CD14-positive monocyte (primary cell): ENCODE results near the gene OR6C74. TPM values are rescaled to one million over a fixed set of nuclear protein-coding genes. Genes with fewer than 3 reads are reported as not detected.

Experiments
- DNase-seq, 3 donors: peaks; one replicate each; pipeline ENCODE4 v3.0.0-alpha.2; 2011 to 2022
- H2AFZ ChIP-seq: 2 replicates; pipeline ENCODE4 v1.6.0; 2012; ENCODE audit warnings: mild to moderate bottlenecking, low read depth, low read length, inconsistent platforms; ENCODE audit not compliant: insufficient read depth, poor library complexity, severe bottlenecking
- H3K27ac ChIP-seq, 2 donors: 1 replicate in 1 of 2; 2 replicates in 1 of 2; pipeline ENCODE4 v1.5.1; 2012 to 2013; ENCODE audit warnings: low read length in 2 of 2, control low read depth in 1 of 2, inconsistent platforms in 1 of 2, low read depth in 1 of 2, mild to moderate bottlenecking in 1 of 2
- H3K27me3 ChIP-seq, 2 donors: one replicate each; pipeline versions ENCODE4 v1.6.0 to v1.6.1; 2011 to 2013; ENCODE audit warnings: low read length in 2 of 2; ENCODE audit not compliant: control insufficient read depth in 2 of 2, insufficient read depth in 2 of 2
- H3K36me3 ChIP-seq, 2 donors: replicated peaks in 1 of 2; 1 replicate in 1 of 2; 2 replicates in 1 of 2; pipeline versions ENCODE4 v1.5.1 to v1.6.1; 2012 to 2013; ENCODE audit warnings: low read length in 2 of 2, control low read depth in 1 of 2, inconsistent platforms in 1 of 2, mild to moderate bottlenecking in 1 of 2; ENCODE audit not compliant: insufficient read depth in 2 of 2, control insufficient read depth in 1 of 2
- H3K4me1 ChIP-seq, 2 donors: 1 replicate in 1 of 2; 2 replicates in 1 of 2; pipeline versions ENCODE4 v1.5.1 to v1.6.1; 2012 to 2013; ENCODE audit warnings: low read length in 2 of 2, control low read depth in 1 of 2, inconsistent platforms in 1 of 2, mild to moderate bottlenecking in 1 of 2, moderate library complexity in 1 of 2; ENCODE audit not compliant: insufficient read depth in 2 of 2, control insufficient read depth in 1 of 2
- H3K4me2 ChIP-seq: replicated peaks from 2 replicates; pipeline ENCODE3; 2012; ENCODE audit warnings: low read length, moderate library complexity, mild to moderate bottlenecking; ENCODE audit not compliant: poor library complexity, severe bottlenecking; ENCODE audit errors: extremely low read depth
- H3K4me3 ChIP-seq, 3 experiments: fragments of 200-600 bp in 1 of 3; sonication (generic) in 1 of 3; replicated peaks in 1 of 3; 1 replicate in 2 of 3; 2 replicates in 1 of 3; pipeline ENCODE4 v1.5.1; 2011 to 2013; ENCODE audit warnings: low read length in 3 of 3, mild to moderate bottlenecking in 3 of 3, control low read depth in 2 of 3, low read depth in 2 of 3, inconsistent platforms in 1 of 3, moderate library complexity in 1 of 3
- H3K79me2 ChIP-seq: 2 replicates; pipeline ENCODE4 v1.6.0; 2012; ENCODE audit warnings: mild to moderate bottlenecking, control low read depth, inconsistent platforms, low read length, moderate library complexity; ENCODE audit not compliant: insufficient read depth
- H3K9ac ChIP-seq: 2 replicates; pipeline ENCODE4 v1.6.0; 2017; ENCODE audit warnings: low read length, mild to moderate bottlenecking; ENCODE audit not compliant: insufficient read depth, poor library complexity, severe bottlenecking
- H3K9me3 ChIP-seq, 2 donors: replicated peaks in 1 of 2; 1 replicate in 1 of 2; 2 replicates in 1 of 2; pipeline versions ENCODE4 v1.5.1 to v1.6.1; 2012 to 2013; ENCODE audit warnings: low read length in 2 of 2, control low read depth in 1 of 2; ENCODE audit not compliant: control insufficient read depth in 1 of 2, insufficient read depth in 1 of 2
- H4K20me1 ChIP-seq: 2 replicates; pipeline ENCODE4 v1.6.0; 2012; ENCODE audit warnings: mild to moderate bottlenecking, low read length, control low read depth, moderate library complexity; ENCODE audit not compliant: insufficient read depth
- H3K27ac Mint-ChIP-seq, 7 donors: one replicate each; pipeline ENCODE4 v1.8.0; 2020; ENCODE audit warnings: mild to moderate bottlenecking in 7 of 7, mixed read lengths in 7 of 7, moderate library complexity in 6 of 7, inconsistent platforms in 2 of 7
- H3K27me3 Mint-ChIP-seq, 3 donors: one replicate each; pipeline ENCODE4 v1.8.0; 2021 to 2022; ENCODE audit warnings: low read depth in 3 of 3, mild to moderate bottlenecking in 3 of 3, mixed read lengths in 3 of 3, moderate library complexity in 3 of 3, inconsistent platforms in 1 of 3
- H3K36me3 Mint-ChIP-seq, 2 donors: one replicate each; pipeline ENCODE4 v1.8.0; 2020; ENCODE audit warnings: mixed read lengths in 2 of 2, inconsistent platforms in 1 of 2, mild to moderate bottlenecking in 1 of 2
- H3K4me1 Mint-ChIP-seq: one replicate; pipeline ENCODE4 v1.8.0; 2020; ENCODE audit warnings: mild to moderate bottlenecking, mixed read lengths
- H3K4me3 Mint-ChIP-seq, 2 donors: one replicate each; pipeline ENCODE4 v1.8.0; 2020; ENCODE audit warnings: mild to moderate bottlenecking in 2 of 2, mixed read lengths in 2 of 2, moderate library complexity in 1 of 2
- H3K9me3 Mint-ChIP-seq, 7 donors: one replicate each; pipeline ENCODE4 v1.8.0; 2020 to 2022; ENCODE audit warnings: mixed read lengths in 7 of 7, mild to moderate bottlenecking in 6 of 7, moderate library complexity in 6 of 7, inconsistent platforms in 2 of 7
- CTCF ChIP-seq: fragments of 200-600 bp; IDR thresholded peaks from one replicate; pipeline ENCODE4 v1.8.0; 2022; ENCODE audit warnings: antibody characterized with exemption, mild to moderate bottlenecking
- WGBS: methylation state at CpG from one replicate; pipeline ENCODE4 v1.1.5; 2013; ENCODE audit warnings: missing lambda C conversion rate; ENCODE audit not compliant: insufficient coverage; 5-methylcytosine and 5-hydroxymethylcytosine counted together
- intact Hi-C, 2 donors: fragments of 100-400 bp; cut with micrococcal nuclease; formaldehyde crosslinking; loops; one replicate each; pipeline versions ENCODE4 v1.15.0 to v1.15.1; 2023
- polyA plus RNA-seq, 3 donors: library from polyadenylated mRNA; depleted of rRNA in 1 of 3; unstranded in 2 of 3; stranded (reverse) in 1 of 3; fragments of 300-500 nt in 2 of 3; fragments of >200 nt in 1 of 3; fragmentation: Illumina TruSeq in 2 of 3; gene quantifications; 1 replicate in 2 of 3; 2 replicates in 1 of 3; pipeline ENCODE4 v1.2.3, GENCODE V29; 2012 to 2021

Gene OR6C74
- polyA plus RNA-seq, 3 donors, result not detected

- DNase-seq, result no peak
- Mint-ChIP-seq H3K4me3 (no peak overlapping the region), H3K4me1 (no peaks in the 10 kb centered on the region), H3K9me3 (peaks cover 0 to 4% (median 0%) of the 10 kb centered on the region in 7 donors), H3K36me3 (no peaks in the 10 kb centered on the region), H3K27me3 (peaks cover 0 to 5% (median 0%) of the 10 kb centered on the region in 3 donors), H3K27ac (no peak overlapping the region)
- H3K27ac ChIP-seq, result no peak overlapping the region
- H3K36me3 ChIP-seq, result no peaks in the 10 kb centered on the region
- no peak overlapping the region for H3K4me2 ChIP-seq
- 71% methylated on average over 1 of the region's 2 CpGs for WGBS
- no peaks in the 10 kb centered on the region for H3K4me1 ChIP-seq
- intact Hi-C loops, result no loop called here
- H4K20me1 ChIP-seq, result no peaks in the 10 kb centered on the region
- no peak overlapping the region for H3K4me3 ChIP-seq
- H3K9ac ChIP-seq, result no peak overlapping the region
- H3K9me3 ChIP-seq, result no peaks in the 10 kb centered on the region
- no peak overlapping the region for H2AFZ ChIP-seq
- TF ChIP-seq CTCF, result no peak
- H3K79me2 ChIP-seq, result no peaks in the 10 kb centered on the region
- no peaks in the 10 kb centered on the region for H3K27me3 ChIP-seq
Observed at GRCh38 chr12:55258303-55258702, 13.9 kb downstream of the OR6C74 start.

- Histone ChIP-seq H3K27ac (no peak overlapping the region), H3K9ac (no peak overlapping the region), H3K4me2 (no peak overlapping the region), H3K9me3 (no peaks in the 10 kb centered on the region), H4K20me1 (no peaks in the 10 kb centered on the region), H3K79me2 (no peaks in the 10 kb centered on the region), H2AFZ (no peak overlapping the region), H3K36me3 (no peaks in the 10 kb centered on the region), H3K4me1 (no peaks in the 10 kb centered on the region), H3K27me3 (peaks cover 0 to 3% of the 10 kb centered on the region in 2 donors), H3K4me3 (no peak overlapping the region)
- H3K9me3 Mint-ChIP-seq, result peaks cover 0 to 4% (median 0%) of the 10 kb centered on the region in 7 donors
- no peak overlapping the region for H3K4me3 Mint-ChIP-seq
- intact Hi-C loops, result no loop called here
- no peak overlapping the region for H3K27ac Mint-ChIP-seq
- no CpG with 5 or more reads among the region's 2 CpGs for WGBS
- no peaks in the 10 kb centered on the region for H3K4me1 Mint-ChIP-seq
- DNase-seq, result no peak
- peaks cover 2 to 10% (median 2%) of the 10 kb centered on the region in 3 donors for H3K27me3 Mint-ChIP-seq
- H3K36me3 Mint-ChIP-seq, result no peaks in the 10 kb centered on the region
- no peak for TF ChIP-seq CTCF
Observed at GRCh38 chr12:55280991-55281390, 36.6 kb downstream of the OR6C74 start.
